GF-D8 (cell line): ENCODE measurements around the gene SGCA.
A peak's percentile ranks its signal among the peaks of the same experiment; 100 is the strongest.

ENCODE experiments used
- DNase-seq: peaks from one replicate; lab custom pipeline; 2025; lab: John Stamatoyannopoulos, UW

SGCA gene

GRCh38 chr17:50134206-50135110, 31.3 kb upstream of the SGCA start:
- DNase-seq = no peak

- DNase-seq = no peak
Observed at GRCh38 chr17:50135316-50136095, 30.3 kb upstream of the SGCA start.

- no peak for DNase-seq
Observed at GRCh38 chr17:50136096-50136687, 29.6 kb upstream of the SGCA start.

- no peak for DNase-seq
Observed at GRCh38 chr17:50137042-50137441, 28.8 kb upstream of the SGCA start.

- no peak for DNase-seq
Observed at GRCh38 chr17:50139185-50139783, 26.5 kb upstream of the SGCA start.

- DNase-seq = peak; percentile 57
Observed at GRCh38 chr17:50139950-50140885, 25.6 kb upstream of the SGCA start.

GRCh38 chr17:50141026-50141744, 24.6 kb upstream of the SGCA start:
- DNase-seq = no peak

- DNase-seq = no peak
Observed at GRCh38 chr17:50141745-50142110, 24.1 kb upstream of the SGCA start.

- no peak for DNase-seq
Observed at GRCh38 chr17:50143461-50144176, 22.2 kb upstream of the SGCA start.

- DNase-seq = no peak
Observed at GRCh38 chr17:50144355-50144754, 21.4 kb upstream of the SGCA start.

GRCh38 chr17:50144845-50145531, 20.8 kb upstream of the SGCA start:
- DNase-seq = no peak

GRCh38 chr17:50145532-50146229, 20.1 kb upstream of the SGCA start:
- no peak for DNase-seq

GRCh38 chr17:50146230-50146926, 19.4 kb upstream of the SGCA start:
- DNase-seq = no peak

GRCh38 chr17:50146927-50147665, 18.7 kb upstream of the SGCA start:
- DNase-seq = no peak

- DNase-seq = no peak
Observed at GRCh38 chr17:50147841-50148225, 18.0 kb upstream of the SGCA start.

GRCh38 chr17:50148226-50149090, 17.3 kb upstream of the SGCA start:
- DNase-seq = peak; percentile 52

GRCh38 chr17:50149091-50149416, 16.8 kb upstream of the SGCA start:
- no peak for DNase-seq
